Measurements from ENCODE around the gene CRYBG2. TPM values are rescaled to one million over a fixed set of nuclear protein-coding genes. Genes with fewer than 3 reads are reported as not detected.

CRYBG2 gene
- total RNA-seq, 1 experiment from 2014 or later = 0.64 TPM

GRCh38 chr1:26286064-26286416, 67.9 kb downstream of the CRYBG2 start:
- no peak for ATAC-seq
- POLR2A ChIA-PET = no interaction called here
- TF ChIP-seq SIN3A (IDR thresholded peaks at IDR 0.05; ENCODE audit: borderline replicate concordance, insufficient read depth, low read depth, low read length) (no peak), REST (IDR thresholded peaks at IDR 0.05; ENCODE audit: insufficient read depth in 1 of 2, low read depth in 2 of 2, low read length in 1 of 2) (no peak), TCF7L2 (IDR thresholded peaks at IDR 0.05; ENCODE audit: low read depth, low read length) (no peak), CTCF (IDR thresholded peaks at IDR 0.05) (no peak), POLR2AphosphoS5 (IDR thresholded peaks at IDR 0.05; ENCODE audit: low read depth, low read length) (no peak)

GRCh38 chr1:26285366-26286063, 68.4 kb downstream of the CRYBG2 start:
- POLR2A ChIA-PET = no interaction called here
- TF ChIP-seq TCF7L2 (IDR thresholded peaks at IDR 0.05; ENCODE audit: low read depth, low read length) (no peak), CTCF (IDR thresholded peaks at IDR 0.05) (peak; percentile 67)
- DNase-seq (ENCODE audit: low read depth, low spot score) (no peak), ATAC-seq (no peak)
- H3K9me3 ChIP-seq (ENCODE audit: control insufficient read depth, insufficient read depth, low read depth, low read length) = no peaks in the 10 kb centered on the region
- intact Hi-C loops (cut with micrococcal nuclease; ENCODE audit: unreplicated experiment) = loop anchor here (2.0 to 5.0 kb wide), 2 partner anchors 35 to 107 kb away; no protein-coding TSS in a partner anchor
- in situ Hi-C loops (cut with HindIII; ENCODE audit: low pct_unique_long_range_greater_than_20kb, low sequenced_read_pairs) = no loop called here
- H3K27ac ChIP-seq (ENCODE audit: low read length) = no peak overlapping the region; the same call in 1 of the 2 replicates
- H3K4me3 ChIP-seq (ENCODE audit: low read depth in 2 of 2, low read length in 2 of 2) = no peak overlapping the region
- CTCF ChIA-PET = interaction anchor here (0.6 to 2.3 kb wide), 9 partner anchors 10 to 184 kb away, joined by 3 to 17 read pairs (median 3); no protein-coding TSS in a partner anchor
- H3K36me3 ChIP-seq (ENCODE audit: control insufficient read depth, insufficient read depth, low read length) = peaks cover 2% of the 10 kb centered on the region; the same call in 1 of the 2 replicates
- H3K4me1 ChIP-seq (ENCODE audit: control insufficient read depth, insufficient read depth, low read length) = peaks cover 23% of the 10 kb centered on the region
- no peaks in the 10 kb centered on the region for H3K27me3 ChIP-seq (ENCODE audit: control insufficient read depth, insufficient read depth, low read length)
- no TSS peak for BruUV-seq (replicated peaks)

More at GRCh38 chr1:26286064-26286416, 67.9 kb downstream of the CRYBG2 start:
- H3K36me3 ChIP-seq (ENCODE audit: control insufficient read depth, insufficient read depth, low read length) = peaks cover 2% of the 10 kb centered on the region; the same call in 1 of the 2 replicates
- H3K9me3 ChIP-seq (ENCODE audit: control insufficient read depth, insufficient read depth, low read depth, low read length) = no peaks in the 10 kb centered on the region
- in situ Hi-C loops (cut with HindIII; ENCODE audit: low pct_unique_long_range_greater_than_20kb, low sequenced_read_pairs) (no loop called here), intact Hi-C loops (cut with micrococcal nuclease; ENCODE audit: unreplicated experiment) (loop anchor here (5.0 kb wide), 1 partner anchor 106 kb away; no protein-coding TSS in a partner anchor)
- no peaks in the 10 kb centered on the region for H3K27me3 ChIP-seq (ENCODE audit: control insufficient read depth, insufficient read depth, low read length)
- H3K27ac ChIP-seq (ENCODE audit: low read length) = no peak overlapping the region
- H3K4me3 ChIP-seq (ENCODE audit: low read depth in 2 of 2, low read length in 2 of 2) = no peak overlapping the region
- CTCF ChIA-PET = interaction anchor here (0.6 to 2.3 kb wide), 6 partner anchors 21 to 184 kb away, joined by 3 to 17 read pairs (median 7); no protein-coding TSS in a partner anchor
- no TSS peak for BruUV-seq (replicated peaks)
- no peak for DNase-seq (ENCODE audit: low read depth, low spot score)
- H3K4me1 ChIP-seq (ENCODE audit: control insufficient read depth, insufficient read depth, low read length) = peaks cover 21% of the 10 kb centered on the region

Data from Panc1 (cell line).